Choroid plexus epithelial cell (primary cell): ENCODE results near the gene TRAF3IP3.
A peak's percentile ranks its signal among the peaks of the same experiment; 100 is the strongest.

Experiments
- DNase-seq: peaks from one replicate; pipeline ENCODE4 v3.0.0-alpha.2; 2010; ENCODE audit warnings: low read depth
- H3K4me3 ChIP-seq: 2 replicates; pipeline ENCODE4 v1.5.1; 2011; ENCODE audit warnings: low read depth, mild to moderate bottlenecking, control low read depth, low read length, moderate library complexity
- CTCF ChIP-seq: conservative IDR thresholded peaks from 2 replicates; pipeline ENCODE4 v1.5.1; 2011; ENCODE audit warnings: low read depth, mild to moderate bottlenecking, control low read depth, inconsistent platforms, low read length, moderate library complexity

The TRAF3IP3 gene

DNA sequence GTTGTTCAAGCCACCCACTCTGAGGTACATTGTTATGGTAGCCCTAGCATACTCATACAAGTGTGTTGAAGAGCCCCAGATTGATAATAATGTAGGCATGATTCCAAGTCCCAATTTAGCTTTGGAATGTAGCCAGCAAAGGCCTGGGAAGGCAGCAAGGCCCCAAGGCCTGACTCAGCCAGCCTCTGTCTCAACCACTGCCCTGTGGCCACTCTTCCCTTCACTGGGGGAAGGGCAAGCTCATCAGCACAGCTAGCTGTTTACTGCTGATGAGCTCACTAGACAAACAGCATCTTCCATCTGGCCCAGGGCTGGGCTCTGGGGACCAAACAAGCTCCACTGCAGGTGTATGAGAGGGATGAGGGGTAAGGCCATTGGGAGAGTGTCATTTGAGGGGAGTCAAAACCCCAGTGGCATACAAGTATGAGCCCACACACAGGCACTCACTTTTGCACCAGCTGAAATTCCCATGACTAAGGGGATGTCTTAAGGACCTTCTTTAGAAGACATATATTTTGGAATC, 52.3 kb downstream of the TRAF3IP3 start:
- no peak for TF ChIP-seq CTCF
- no peak overlapping the region for H3K4me3 ChIP-seq
- peak; percentile 98 for DNase-seq

- no peak overlapping the region for H3K4me3 ChIP-seq
- no peak for TF ChIP-seq CTCF
- no peak for DNase-seq
Measured at GRCh38 chr1:209809611-209810010, 53.8 kb downstream of the TRAF3IP3 start.

DNA sequence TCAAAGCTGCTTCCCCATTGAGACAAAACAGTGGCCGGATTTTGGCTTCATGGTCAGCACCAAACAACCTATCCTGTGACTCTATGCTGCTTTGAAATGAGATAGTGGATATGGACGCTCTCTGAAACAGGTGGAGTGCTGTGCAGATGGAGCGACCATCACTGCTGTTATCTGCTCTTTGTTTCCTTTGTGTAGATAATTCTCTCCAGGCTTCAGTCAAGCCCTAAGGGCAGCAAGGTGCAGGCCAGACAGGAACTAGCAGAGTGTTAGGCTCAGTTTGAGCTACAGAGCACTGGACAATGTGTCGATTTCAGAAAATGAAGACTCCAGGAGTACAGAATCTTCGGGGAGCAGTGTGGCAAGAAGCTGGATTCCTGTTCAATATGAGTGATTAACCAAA, 54.9 kb downstream of the TRAF3IP3 start:
- TF ChIP-seq CTCF: no peak
- H3K4me3 ChIP-seq: no peak overlapping the region
- DNase-seq: no peak

DNA sequence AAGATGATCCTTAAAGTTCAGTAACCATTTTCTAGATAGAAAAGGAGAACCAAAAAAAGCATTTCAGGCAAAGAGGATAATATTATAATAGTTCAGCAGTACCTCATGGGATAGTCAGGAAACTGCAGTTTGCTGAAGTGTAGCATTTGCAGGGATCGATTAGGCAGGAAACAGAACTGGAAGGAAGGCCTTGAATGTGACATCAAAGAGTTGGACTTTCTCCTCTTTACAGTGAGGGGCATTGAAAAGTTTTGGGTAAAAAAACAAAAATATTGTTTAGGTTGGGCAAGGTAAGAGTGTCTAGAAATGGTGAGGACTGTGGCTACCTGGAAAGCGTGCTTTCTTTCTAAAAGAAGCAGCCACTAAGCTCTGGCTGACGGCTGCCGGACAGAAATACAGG, 58.0 kb downstream of the TRAF3IP3 start:
- no peak for TF ChIP-seq CTCF
- H3K4me3 ChIP-seq: no peak overlapping the region
- no peak for DNase-seq

DNA sequence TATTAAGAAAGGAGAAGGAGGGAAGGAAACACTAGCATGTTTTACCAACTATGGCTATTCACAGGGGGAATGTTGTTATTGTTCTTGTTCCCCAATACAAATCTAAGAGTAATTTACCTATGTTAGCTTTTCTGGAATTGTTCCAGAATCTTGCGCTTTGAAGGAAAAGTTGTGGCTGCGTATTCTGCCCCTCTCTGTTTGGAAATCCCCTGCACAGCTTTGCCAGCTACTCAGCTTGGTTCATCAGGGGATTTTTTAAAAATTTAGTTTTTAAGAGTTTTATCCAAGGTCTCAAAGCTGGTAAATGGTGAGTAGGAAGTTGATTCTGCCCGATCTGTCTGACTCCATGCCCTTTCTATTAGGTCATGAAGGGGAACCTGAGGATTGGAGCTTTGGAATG, 59.6 kb downstream of the TRAF3IP3 start:
- H3K4me3 ChIP-seq: no peak overlapping the region
- no peak for TF ChIP-seq CTCF
- no peak for DNase-seq

DNA sequence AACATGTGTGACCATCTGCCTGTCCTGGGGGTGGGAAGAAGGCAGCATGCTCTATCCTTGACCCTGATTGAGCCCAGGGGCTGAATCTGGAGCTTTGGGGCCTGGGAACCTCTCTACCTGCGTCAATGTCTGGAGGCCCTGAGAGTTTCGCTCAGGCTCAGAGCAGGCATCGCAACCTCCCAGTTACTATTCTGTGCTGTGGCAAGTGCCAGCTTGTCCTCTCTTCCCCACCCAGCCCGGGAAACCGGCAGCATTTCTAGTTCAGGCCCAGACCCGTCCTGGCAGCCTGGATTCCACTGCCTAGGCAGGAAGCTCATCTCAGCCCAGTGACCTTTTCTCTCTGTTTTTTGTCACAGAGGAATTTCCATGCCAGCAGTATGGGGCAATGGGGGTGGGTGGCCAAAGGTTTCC, 60.1 kb downstream of the TRAF3IP3 start:
- no peak overlapping the region for H3K4me3 ChIP-seq
- DNase-seq: no peak
- no peak for TF ChIP-seq CTCF

DNA sequence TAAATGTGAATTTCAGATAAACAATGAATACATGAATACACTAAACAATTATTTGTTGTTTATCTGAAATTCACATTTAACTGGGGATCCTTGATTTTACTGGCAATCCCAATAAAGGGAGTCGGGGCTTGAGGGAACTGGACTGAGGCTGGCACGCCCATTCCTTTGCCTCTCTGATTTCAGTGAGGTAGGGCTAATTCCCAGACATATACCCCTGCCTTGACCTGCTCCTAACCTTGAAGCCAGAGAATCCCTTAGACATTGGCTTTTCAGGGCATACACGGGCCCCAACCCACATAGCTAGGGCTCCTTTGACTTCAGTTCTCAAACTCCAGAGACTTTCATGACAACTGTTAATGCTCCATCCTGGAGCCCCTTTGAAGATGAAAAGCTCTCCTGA, 61.1 kb downstream of the TRAF3IP3 start:
- no peak for DNase-seq
- no peak overlapping the region for H3K4me3 ChIP-seq
- no peak for TF ChIP-seq CTCF
